Measurements from ENCODE around the gene PPFIBP1. TPM values are rescaled to one million over a fixed set of nuclear protein-coding genes. Genes with fewer than 3 reads are reported as not detected.
"Not testable (repeated sequence)": the region's sequence is repeated elsewhere in the genome, so short reads cannot be mapped to it uniquely, and the experiment has no call there.

The PPFIBP1 gene
- total RNA-seq, 1 experiment from 2014 or later: 55.8 TPM

- DNase-seq (ENCODE audit: low read depth); in situ Hi-C loops (cut with HindIII; ENCODE audit: low pct_unique_long_range_greater_than_20kb, low sequenced_read_pairs): not testable (repeated sequence)
Observed at GRCh38 chr12:27627853-27628469, 104.0 kb downstream of the PPFIBP1 start.

GRCh38 chr12:27630219-27630618 lies 106.2 kb downstream of the PPFIBP1 start:
- in situ Hi-C loops (cut with HindIII; ENCODE audit: low pct_unique_long_range_greater_than_20kb, low sequenced_read_pairs); DNase-seq (ENCODE audit: low read depth): not testable (repeated sequence)

- in situ Hi-C loops (cut with HindIII; ENCODE audit: low pct_unique_long_range_greater_than_20kb, low sequenced_read_pairs): no loop called here
- no peak for DNase-seq (ENCODE audit: low read depth)
Observed at GRCh38 chr12:27631365-27631764, 107.4 kb downstream of the PPFIBP1 start.

GRCh38 chr12:27631813-27632491 lies 107.9 kb downstream of the PPFIBP1 start:
- no peak for DNase-seq (ENCODE audit: low read depth)
- in situ Hi-C loops (cut with HindIII; ENCODE audit: low pct_unique_long_range_greater_than_20kb, low sequenced_read_pairs): no loop called here

- in situ Hi-C loops (cut with HindIII; ENCODE audit: low pct_unique_long_range_greater_than_20kb, low sequenced_read_pairs): no loop called here
- peak; percentile 31 for DNase-seq (ENCODE audit: low read depth)
Observed at GRCh38 chr12:27635349-27635972, 111.5 kb downstream of the PPFIBP1 start.

- in situ Hi-C loops (cut with HindIII; ENCODE audit: low pct_unique_long_range_greater_than_20kb, low sequenced_read_pairs); DNase-seq (ENCODE audit: low read depth): not testable (repeated sequence)
Observed at GRCh38 chr12:27636569-27636968, 112.6 kb downstream of the PPFIBP1 start.

GRCh38 chr12:27637524-27637923 lies 113.5 kb downstream of the PPFIBP1 start:
- no peak for DNase-seq (ENCODE audit: low read depth)
- in situ Hi-C loops (cut with HindIII; ENCODE audit: low pct_unique_long_range_greater_than_20kb, low sequenced_read_pairs): no loop called here

- DNase-seq (ENCODE audit: low read depth): no peak
- in situ Hi-C loops (cut with HindIII; ENCODE audit: low pct_unique_long_range_greater_than_20kb, low sequenced_read_pairs): no loop called here
Observed at GRCh38 chr12:27639265-27639664, 115.3 kb downstream of the PPFIBP1 start.

GRCh38 chr12:27640566-27641200 lies 116.7 kb downstream of the PPFIBP1 start:
- peak; percentile 61 for DNase-seq (ENCODE audit: low read depth)
- in situ Hi-C loops (cut with HindIII; ENCODE audit: low pct_unique_long_range_greater_than_20kb, low sequenced_read_pairs): not testable (repeated sequence)

GRCh38 chr12:27642361-27642760 lies 118.4 kb downstream of the PPFIBP1 start:
- in situ Hi-C loops (cut with HindIII; ENCODE audit: low pct_unique_long_range_greater_than_20kb, low sequenced_read_pairs); DNase-seq (ENCODE audit: low read depth): not testable (repeated sequence)

- in situ Hi-C loops (cut with HindIII; ENCODE audit: low pct_unique_long_range_greater_than_20kb, low sequenced_read_pairs); DNase-seq (ENCODE audit: low read depth): not testable (repeated sequence)
Observed at GRCh38 chr12:27642892-27643291, 118.9 kb downstream of the PPFIBP1 start.

- no peak for DNase-seq (ENCODE audit: low read depth)
- in situ Hi-C loops (cut with HindIII; ENCODE audit: low pct_unique_long_range_greater_than_20kb, low sequenced_read_pairs): no loop called here
Observed at GRCh38 chr12:27644158-27644845, 120.3 kb downstream of the PPFIBP1 start.

GRCh38 chr12:27645671-27646070 lies 121.7 kb downstream of the PPFIBP1 start:
- in situ Hi-C loops (cut with HindIII; ENCODE audit: low pct_unique_long_range_greater_than_20kb, low sequenced_read_pairs): no loop called here
- no peak for DNase-seq (ENCODE audit: low read depth)

GRCh38 chr12:27646149-27646548 lies 122.1 kb downstream of the PPFIBP1 start:
- no peak for DNase-seq (ENCODE audit: low read depth)
- in situ Hi-C loops (cut with HindIII; ENCODE audit: low pct_unique_long_range_greater_than_20kb, low sequenced_read_pairs): no loop called here

GRCh38 chr12:27650011-27650410 lies 126.0 kb downstream of the PPFIBP1 start:
- in situ Hi-C loops (cut with HindIII; ENCODE audit: low pct_unique_long_range_greater_than_20kb, low sequenced_read_pairs): no loop called here
- no peak for DNase-seq (ENCODE audit: low read depth)

- in situ Hi-C loops (cut with HindIII; ENCODE audit: low pct_unique_long_range_greater_than_20kb, low sequenced_read_pairs): no loop called here
- no peak for DNase-seq (ENCODE audit: low read depth)
Observed at GRCh38 chr12:27651201-27651600, 127.2 kb downstream of the PPFIBP1 start.

GRCh38 chr12:27652174-27652763 lies 128.3 kb downstream of the PPFIBP1 start:
- peak; percentile 51 for DNase-seq (ENCODE audit: low read depth)
- in situ Hi-C loops (cut with HindIII; ENCODE audit: low pct_unique_long_range_greater_than_20kb, low sequenced_read_pairs): no loop called here

GRCh38 chr12:27653661-27654060 lies 129.7 kb downstream of the PPFIBP1 start:
- in situ Hi-C loops (cut with HindIII; ENCODE audit: low pct_unique_long_range_greater_than_20kb, low sequenced_read_pairs): no loop called here
- no peak for DNase-seq (ENCODE audit: low read depth)
